Esophagus squamous epithelium (tissue), 5 donors: ENCODE data around the gene MAOB. TPM values are rescaled to one million over a fixed set of nuclear protein-coding genes. Genes with fewer than 3 reads are reported as not detected.

Experiments
- DNase-seq: peaks from one replicate; lab custom pipeline; 2025; lab: John Stamatoyannopoulos, UW
- H3K27ac ChIP-seq, 4 donors: fragments of 200-600 bp; sonication (generic); one replicate each; pipeline ENCODE4 v1.5.1; 2016 to 2019; ENCODE audit warnings: mild to moderate bottlenecking in 1 of 4
- H3K27me3 ChIP-seq, 4 donors: fragments of 200-600 bp; sonication (generic); 1 replicate in 3 of 4; 2 replicates in 1 of 4; pipeline versions ENCODE4 v1.5.1 to v1.6.0; 2017 to 2021; ENCODE audit warnings: antibody characterized with exemption in 1 of 4
- H3K36me3 ChIP-seq, 3 donors: fragments of 200-600 bp; sonication (generic); one replicate each; pipeline ENCODE4 v1.5.1; 2016 to 2019
- H3K4me1 ChIP-seq, 3 donors: fragments of 200-600 bp; sonication (generic); one replicate each; pipeline ENCODE4 v1.5.1; 2017 to 2019
- H3K4me3 ChIP-seq, 4 donors: fragments of 200-600 bp; sonication (generic); 1 replicate in 3 of 4; 2 replicates in 1 of 4; pipeline ENCODE4 v1.5.1; 2016 to 2019; ENCODE audit warnings: mild to moderate bottlenecking in 2 of 4, moderate library complexity in 1 of 4
- H3K9me3 ChIP-seq, 3 donors: fragments of 200-600 bp; sonication (generic); one replicate each; pipeline ENCODE4 v1.5.1; 2016 to 2019
- POLR2A ChIP-seq, 4 donors: fragments of 450-650 bp; IDR thresholded peaks; one replicate each; pipeline ENCODE4 v1.6.1; 2017; ENCODE audit warnings: antibody characterized with exemption in 4 of 4, mild to moderate bottlenecking in 4 of 4, moderate library complexity in 3 of 4
- WGBS, 2 donors: methylation state at CpG; one replicate each; pipeline ENCODE4 v1.1.5; 2018; 5-methylcytosine and 5-hydroxymethylcytosine counted together
- intact Hi-C: fragments of 100-400 bp; cut with DNase I; formaldehyde crosslinking; loops from one replicate; pipeline ENCODE4 v1.15.0; 2022
- total RNA-seq, 4 donors: library from RNA; depleted of rRNA; stranded (reverse); fragments of >200 nt; gene quantifications; one replicate each; pipeline ENCODE4 v1.1.0, GENCODE V29; 2016
- TF ChIP-seq, protein P1 (sequence below), 6 experiments: fragments of 450-650 bp in 4 of 6; fragments of 200-600 bp in 2 of 6; sonication (generic) in 2 of 6; IDR thresholded peaks; one replicate each; pipeline ENCODE4 v1.5.1; 2016 to 2019; ENCODE audit warnings: antibody characterized with exemption in 6 of 6, mild to moderate bottlenecking in 4 of 6, moderate library complexity in 4 of 6
- donor health status: DM: yes; HTN: yes; CAD: no.

The MAOB gene
- total RNA-seq, 4 donors from 2014 or later = 2.3 to 9.9 (median 3.6) TPM

DNA sequence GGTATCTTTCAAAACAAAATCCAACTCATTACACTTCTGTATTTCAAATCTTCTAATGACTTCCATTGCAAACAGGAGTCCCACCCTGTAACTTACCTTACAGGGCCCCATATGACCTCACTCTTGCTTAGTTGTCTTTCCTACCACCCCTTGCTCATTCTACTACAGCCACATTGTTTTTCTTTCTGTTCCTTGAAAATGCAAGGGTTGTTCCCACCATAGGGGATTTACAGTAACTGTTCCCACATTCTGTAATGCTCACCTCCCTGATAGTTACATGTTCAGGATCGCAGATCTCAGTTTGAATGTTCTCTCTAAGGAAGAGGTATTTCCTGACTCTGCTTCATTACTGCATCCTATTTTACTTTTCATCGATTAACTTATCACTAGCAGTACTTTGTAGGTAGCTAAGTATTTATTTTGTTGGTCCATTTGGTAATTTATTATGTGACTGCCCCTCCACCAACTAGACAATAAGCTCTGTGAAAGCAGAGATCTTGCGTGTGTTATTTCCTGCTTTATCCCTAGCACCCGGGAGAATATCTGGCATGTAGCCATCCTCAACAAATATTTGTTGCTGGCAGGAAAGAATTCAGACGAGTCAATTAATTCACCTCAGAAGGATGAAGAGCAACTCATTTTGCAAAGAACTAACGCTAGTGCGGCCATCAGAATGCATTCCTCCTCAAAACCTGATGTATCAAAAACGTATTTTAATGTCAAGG is 21.4 kb downstream of the MAOB start:
- Histone ChIP-seq H3K4me3 (no peak overlapping the region), H3K27ac (peak overlapping the region in 1 of 4 donors; percentile 5), H3K4me1 (peaks cover 0 to 22% (median 0%) of the 10 kb centered on the region in 3 donors), H3K36me3 (no peaks in the 10 kb centered on the region), H3K27me3 (no peaks in the 10 kb centered on the region), H3K9me3 (no peaks in the 10 kb centered on the region)
- intact Hi-C loops = no loop called here
- no peak for DNase-seq
- WGBS, 2 donors = 32 to 48% methylated on average over 8 of the region's 8 CpGs
- TF ChIP-seq POLR2A (IDR thresholded peaks at IDR 0.05) = no peak
- TF ChIP-seq, protein P1, sequence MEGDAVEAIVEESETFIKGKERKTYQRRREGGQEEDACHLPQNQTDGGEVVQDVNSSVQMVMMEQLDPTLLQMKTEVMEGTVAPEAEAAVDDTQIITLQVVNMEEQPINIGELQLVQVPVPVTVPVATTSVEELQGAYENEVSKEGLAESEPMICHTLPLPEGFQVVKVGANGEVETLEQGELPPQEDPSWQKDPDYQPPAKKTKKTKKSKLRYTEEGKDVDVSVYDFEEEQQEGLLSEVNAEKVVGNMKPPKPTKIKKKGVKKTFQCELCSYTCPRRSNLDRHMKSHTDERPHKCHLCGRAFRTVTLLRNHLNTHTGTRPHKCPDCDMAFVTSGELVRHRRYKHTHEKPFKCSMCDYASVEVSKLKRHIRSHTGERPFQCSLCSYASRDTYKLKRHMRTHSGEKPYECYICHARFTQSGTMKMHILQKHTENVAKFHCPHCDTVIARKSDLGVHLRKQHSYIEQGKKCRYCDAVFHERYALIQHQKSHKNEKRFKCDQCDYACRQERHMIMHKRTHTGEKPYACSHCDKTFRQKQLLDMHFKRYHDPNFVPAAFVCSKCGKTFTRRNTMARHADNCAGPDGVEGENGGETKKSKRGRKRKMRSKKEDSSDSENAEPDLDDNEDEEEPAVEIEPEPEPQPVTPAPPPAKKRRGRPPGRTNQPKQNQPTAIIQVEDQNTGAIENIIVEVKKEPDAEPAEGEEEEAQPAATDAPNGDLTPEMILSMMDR (IDR thresholded peaks at IDR 0.05) = no peak

DNA sequence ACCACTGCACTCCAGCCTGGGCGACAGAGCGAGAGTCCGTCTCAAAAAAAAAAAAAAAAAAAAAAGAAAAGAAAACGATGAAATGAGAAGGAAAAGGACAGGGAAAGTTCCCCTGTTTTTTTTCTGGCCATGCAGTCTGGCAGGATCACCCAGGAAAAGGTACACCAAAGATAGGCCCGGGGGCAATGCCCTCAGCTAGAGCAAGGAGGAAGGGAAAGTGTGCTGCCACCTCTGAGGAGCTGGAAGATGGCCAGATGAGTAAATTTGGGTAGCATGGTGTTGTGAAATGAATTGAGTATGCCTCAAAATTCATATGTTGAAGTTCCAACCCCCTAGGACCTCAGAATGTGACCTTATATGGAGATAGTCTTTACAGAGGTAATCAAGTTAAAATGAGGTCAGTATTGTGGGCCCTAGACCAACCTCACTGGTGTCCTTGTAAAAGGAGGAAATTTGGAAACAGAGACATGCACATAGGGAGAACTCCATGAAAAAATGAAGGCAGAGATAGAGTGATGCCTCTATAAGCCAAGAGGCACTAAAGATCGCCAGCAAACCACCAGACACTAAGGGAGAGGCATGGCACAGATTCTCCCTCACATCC is 28.9 kb downstream of the MAOB start:
- no peak for DNase-seq
- no peaks in the 10 kb centered on the region for H3K9me3 ChIP-seq
- no peak for TF ChIP-seq POLR2A (IDR thresholded peaks at IDR 0.05)
- TF ChIP-seq, protein P1 (IDR thresholded peaks at IDR 0.05) = no peak
- intact Hi-C loops = no loop called here
- no peaks in the 10 kb centered on the region for H3K27me3 ChIP-seq
- no peaks in the 10 kb centered on the region for H3K36me3 ChIP-seq
- H3K4me3 ChIP-seq = no peak overlapping the region
- H3K4me1 ChIP-seq = no peaks in the 10 kb centered on the region
- H3K27ac ChIP-seq = no peak overlapping the region
- 79 to 88% methylated on average over 3 to 6 of the region's 6 CpGs for WGBS, 2 donors

DNA sequence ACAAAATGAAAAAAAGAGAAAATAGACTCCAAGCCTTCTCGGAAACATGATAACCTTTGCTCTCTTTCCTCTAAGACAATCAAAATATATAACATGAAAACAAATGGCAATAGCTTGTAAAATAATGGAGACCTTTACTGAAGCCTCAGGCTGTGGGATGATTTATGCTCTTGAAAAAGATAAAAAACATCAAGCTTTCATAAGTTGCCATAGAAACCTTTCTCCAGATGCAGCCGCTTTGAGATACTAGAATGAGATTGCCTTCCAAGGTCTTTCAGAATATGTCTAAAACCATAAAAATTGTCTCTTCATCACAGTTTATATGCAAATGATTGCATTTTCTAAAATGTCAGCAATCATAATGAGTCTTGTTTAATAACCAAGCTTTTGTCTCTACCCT is 31.6 kb downstream of the MAOB start:
- H3K4me3 ChIP-seq = no peak overlapping the region
- intact Hi-C loops = no loop called here
- no peaks in the 10 kb centered on the region for H3K9me3 ChIP-seq
- H3K27ac ChIP-seq = no peak overlapping the region
- WGBS, 2 donors = 80 to 96% methylated on average over 2 of the region's 2 CpGs
- no peak for DNase-seq
- H3K4me1 ChIP-seq = no peaks in the 10 kb centered on the region
- H3K27me3 ChIP-seq = no peaks in the 10 kb centered on the region
- TF ChIP-seq, protein P1 (IDR thresholded peaks at IDR 0.05) = no peak
- TF ChIP-seq POLR2A (IDR thresholded peaks at IDR 0.05) = no peak
- no peaks in the 10 kb centered on the region for H3K36me3 ChIP-seq

DNA sequence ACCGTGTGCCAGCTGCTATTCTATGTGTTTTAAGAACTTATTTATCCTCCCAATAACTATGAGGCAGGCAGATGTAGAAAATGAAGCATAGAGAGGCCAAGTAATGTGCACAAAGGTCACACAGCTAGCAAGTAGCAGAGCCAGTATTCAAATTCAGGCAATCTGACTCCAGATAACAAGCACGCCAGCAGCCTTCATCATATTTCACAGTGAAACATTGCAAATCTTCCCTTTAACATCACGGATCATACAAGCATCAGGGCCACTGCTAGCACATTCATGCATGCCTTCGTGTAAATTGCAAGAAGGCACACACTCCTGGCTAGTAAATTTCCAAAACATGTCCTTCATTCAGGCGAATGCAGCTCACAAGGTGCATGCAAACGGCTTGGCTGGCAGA is 33.1 kb downstream of the MAOB start:
- H3K27ac ChIP-seq = no peak overlapping the region
- H3K4me3 ChIP-seq = no peak overlapping the region
- no peaks in the 10 kb centered on the region for H3K9me3 ChIP-seq
- H3K27me3 ChIP-seq = no peaks in the 10 kb centered on the region
- DNase-seq = no peak
- TF ChIP-seq POLR2A (IDR thresholded peaks at IDR 0.05) = no peak
- TF ChIP-seq, protein P1 (IDR thresholded peaks at IDR 0.05) = no peak
- no peaks in the 10 kb centered on the region for H3K4me1 ChIP-seq
- intact Hi-C loops = no loop called here
- H3K36me3 ChIP-seq = no peaks in the 10 kb centered on the region
- 54 to 85% methylated on average over 3 to 6 of the region's 6 CpGs for WGBS, 2 donors

DNA sequence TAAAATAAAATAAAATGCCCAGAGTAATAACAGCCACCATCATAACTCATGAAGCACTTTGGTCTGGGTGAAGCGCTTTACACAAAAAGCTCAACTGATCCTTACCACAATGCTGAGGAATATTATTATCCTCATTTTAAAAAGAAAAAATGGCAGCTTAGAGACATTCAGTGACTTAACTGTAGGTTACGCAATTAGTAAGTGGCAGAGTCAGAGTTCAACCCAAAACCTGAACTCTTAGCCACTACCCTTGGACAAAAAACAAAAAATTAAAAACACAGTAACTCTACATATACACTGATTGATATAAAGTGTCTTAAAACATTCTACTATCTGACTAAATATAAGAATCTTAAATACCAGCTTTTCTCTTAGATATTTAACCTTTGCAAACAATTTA is 34.9 kb downstream of the MAOB start:
- TF ChIP-seq POLR2A (IDR thresholded peaks at IDR 0.05) = no peak
- TF ChIP-seq, protein P1 (IDR thresholded peaks at IDR 0.05) = no peak
- no peak overlapping the region for H3K27ac ChIP-seq
- DNase-seq = no peak
- H3K9me3 ChIP-seq = no peaks in the 10 kb centered on the region
- intact Hi-C loops = no loop called here
- no peaks in the 10 kb centered on the region for H3K36me3 ChIP-seq
- 87 to 96% methylated on average over 2 of the region's 2 CpGs for WGBS, 2 donors
- no peaks in the 10 kb centered on the region for H3K27me3 ChIP-seq
- no peaks in the 10 kb centered on the region for H3K4me1 ChIP-seq
- H3K4me3 ChIP-seq = no peak overlapping the region
